NOMO-1 (cell line): Measurements from ENCODE around the gene FRAS1.
"Not testable (repeated sequence)": the region's sequence is repeated elsewhere in the genome, so short reads cannot be mapped to it uniquely, and the experiment has no call there.

ENCODE experiments used
- DNase-seq, 2 experiments: peaks; one replicate each; lab custom pipeline; 2025; ENCODE audit not compliant: unreplicated experiment in 2 of 2; lab: John Stamatoyannopoulos, UW

FRAS1 gene

GRCh38 chr4:78313754-78314120 lies 256.6 kb downstream of the FRAS1 start:
- no peak for DNase-seq

- DNase-seq, result no peak
Observed at GRCh38 chr4:78318126-78318525, 261.0 kb downstream of the FRAS1 start.

GRCh38 chr4:78320349-78320935 lies 263.3 kb downstream of the FRAS1 start:
- DNase-seq, result peak; percentile 36 to 85

DNA sequence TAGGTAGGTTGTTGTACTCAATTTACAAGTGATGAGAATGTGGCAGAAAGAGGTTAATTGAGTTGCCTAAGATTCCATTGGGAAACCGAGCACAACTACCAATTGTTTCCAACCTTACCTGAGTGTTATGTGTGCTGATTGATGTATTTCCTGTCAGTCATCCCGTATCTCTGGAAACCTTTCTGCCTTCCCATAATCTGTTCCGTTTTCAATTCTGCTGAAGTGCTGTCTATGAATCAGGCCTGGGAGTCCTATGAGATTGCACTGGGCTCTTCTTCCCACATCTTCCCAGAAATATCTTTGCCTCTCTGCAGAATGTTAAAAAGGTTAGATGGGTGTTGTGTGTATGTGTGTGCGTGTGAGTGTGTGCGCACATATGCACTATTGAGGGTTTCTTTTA lies 264.9 kb downstream of the FRAS1 start:
- no peak for DNase-seq

DNA sequence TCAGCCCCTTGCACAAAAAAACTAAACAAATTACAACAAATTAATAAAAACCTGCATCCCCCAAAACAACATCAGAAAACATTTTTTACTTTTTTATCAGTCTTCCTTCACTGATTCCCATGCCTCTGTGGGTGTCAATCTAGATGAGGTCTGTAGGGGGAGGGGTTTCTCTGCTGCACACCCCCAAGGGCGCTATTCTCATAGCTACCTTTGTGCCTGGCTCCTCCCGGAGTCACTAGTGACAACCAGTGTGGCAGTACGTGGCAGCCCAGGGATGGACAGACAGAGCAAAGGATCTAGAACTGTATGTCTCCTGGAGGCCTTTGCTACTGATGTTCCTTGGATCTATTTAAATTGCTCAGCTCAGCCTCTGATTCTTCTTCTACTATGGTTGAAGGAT lies 266.3 kb downstream of the FRAS1 start:
- no peak for DNase-seq

DNA sequence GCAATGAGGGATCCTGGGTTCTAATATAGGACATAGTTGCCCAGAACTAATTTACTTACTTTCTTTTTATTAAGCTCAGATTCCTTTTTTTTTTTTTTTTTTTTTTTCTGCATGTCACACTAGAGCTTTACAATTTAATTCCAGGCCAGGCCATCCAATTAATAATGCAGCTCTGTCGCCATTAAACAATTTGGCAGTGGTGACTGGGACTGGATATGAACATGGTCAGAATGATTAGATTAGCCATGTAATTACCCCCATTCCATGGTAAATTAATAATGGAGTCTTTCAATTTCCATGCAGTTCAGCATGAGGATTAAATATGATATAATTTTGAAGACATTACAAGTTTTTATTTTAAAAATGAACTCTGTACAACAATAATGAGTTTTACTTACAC lies 267.5 kb downstream of the FRAS1 start:
- no peak for DNase-seq

- no peak for DNase-seq
Observed at GRCh38 chr4:78325271-78326157, 268.4 kb downstream of the FRAS1 start.

GRCh38 chr4:78328591-78328990 lies 271.5 kb downstream of the FRAS1 start:
- not testable (repeated sequence) for DNase-seq

DNA sequence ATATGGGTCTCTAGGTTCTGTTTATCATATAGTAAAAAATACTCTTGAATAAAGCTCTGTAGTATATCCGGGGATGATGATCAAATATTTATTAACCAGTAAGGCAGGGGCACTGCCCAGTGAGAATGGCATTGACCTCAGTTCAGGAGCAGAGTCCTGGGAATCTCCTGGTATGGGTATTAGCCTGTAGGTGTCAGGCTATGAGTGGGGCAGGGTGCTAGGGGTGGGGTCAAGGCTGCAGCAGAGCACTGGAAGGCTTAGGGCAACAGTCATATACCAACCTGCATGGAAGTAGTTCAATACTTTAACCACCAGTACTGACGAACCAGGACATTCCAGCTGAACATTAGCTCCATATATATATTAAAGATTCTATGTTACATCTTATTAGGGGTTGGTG lies 274.1 kb downstream of the FRAS1 start:
- no peak for DNase-seq

GRCh38 chr4:78331965-78332364 lies 274.8 kb downstream of the FRAS1 start:
- no peak for DNase-seq

DNA sequence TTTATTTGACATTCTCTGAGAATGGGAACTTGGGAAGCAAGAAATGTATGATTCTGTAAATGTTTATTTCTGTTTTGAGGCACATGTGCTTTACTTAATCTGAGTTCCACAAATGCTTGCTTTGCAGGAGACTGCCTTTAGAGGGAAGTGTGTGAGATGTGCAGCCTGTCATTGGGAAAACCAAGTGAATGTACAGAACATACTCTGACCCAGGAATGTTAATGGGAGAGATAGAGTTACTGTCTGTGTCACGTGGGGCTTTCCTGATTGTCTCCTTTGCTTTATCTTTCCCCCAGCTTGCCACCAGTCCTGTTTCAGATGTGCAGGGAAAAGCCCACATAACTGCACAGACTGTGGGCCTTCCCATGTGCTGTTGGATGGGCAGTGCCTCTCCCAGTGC lies 275.9 kb downstream of the FRAS1 start:
- DNase-seq, result no peak

DNA sequence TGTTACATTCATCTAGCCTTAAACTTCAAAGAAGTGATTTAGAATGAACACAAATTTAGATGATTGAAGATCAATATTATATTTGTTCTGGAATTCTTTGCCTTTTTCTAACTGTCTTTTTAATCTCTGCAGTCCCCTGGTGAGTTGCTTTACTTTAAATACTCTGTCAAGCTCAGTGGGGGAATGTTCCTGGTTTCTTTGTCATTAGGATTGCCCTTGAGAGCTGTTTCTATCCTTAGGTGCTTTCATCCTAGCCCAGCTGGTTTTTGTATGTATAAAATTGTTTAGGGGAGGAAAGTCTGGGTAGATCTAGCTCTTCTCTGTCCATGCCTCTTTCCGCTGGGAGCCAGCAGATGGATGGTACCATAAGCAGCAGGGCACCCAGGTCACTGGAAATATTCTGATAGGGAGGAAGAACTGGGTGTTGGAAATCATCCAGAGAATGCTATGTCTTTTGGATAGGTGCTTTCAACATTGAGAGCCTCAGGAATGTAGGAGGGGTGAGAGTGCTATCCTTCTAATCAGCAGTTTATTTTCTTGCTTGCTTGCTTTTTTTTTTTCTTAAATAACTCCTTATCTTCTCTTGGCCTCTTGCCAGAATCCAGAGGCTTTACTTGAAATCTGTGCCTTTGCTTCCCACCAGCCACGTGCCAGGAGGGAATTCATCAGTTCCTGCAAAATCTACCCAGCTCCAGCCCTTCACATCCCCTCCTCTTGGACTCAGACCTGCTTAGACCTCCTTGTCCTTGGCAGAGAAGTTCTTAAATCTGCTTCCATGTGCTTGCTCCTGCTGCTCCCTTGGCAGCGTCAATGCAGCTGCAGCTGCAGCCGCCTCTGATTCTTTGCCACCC lies 279.2 kb downstream of the FRAS1 start:
- DNase-seq, result no peak

- no peak for DNase-seq
Observed at GRCh38 chr4:78337244-78338020, 280.3 kb downstream of the FRAS1 start.

- DNase-seq, result no peak
Observed at GRCh38 chr4:78342125-78342524, 285.0 kb downstream of the FRAS1 start.

DNA sequence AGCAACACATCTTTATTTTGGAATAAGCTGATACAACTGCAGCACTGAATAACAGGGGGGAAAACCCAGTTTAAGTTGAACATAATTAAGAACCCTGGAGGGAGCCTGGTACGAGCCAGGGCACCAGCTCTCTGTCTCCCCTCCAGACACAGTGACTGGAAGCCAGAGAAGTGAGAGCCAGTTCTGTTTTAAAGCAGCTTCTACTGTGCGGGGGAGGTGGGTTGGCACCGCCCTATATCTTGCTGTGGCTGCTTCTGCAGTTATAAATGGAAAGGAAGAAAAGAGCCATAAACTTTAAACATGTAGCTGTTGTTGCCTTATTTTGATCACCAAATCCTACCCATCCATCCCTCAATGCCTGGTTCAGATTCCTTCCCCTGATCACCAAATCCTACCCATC lies 286.6 kb downstream of the FRAS1 start:
- no peak for DNase-seq

DNA sequence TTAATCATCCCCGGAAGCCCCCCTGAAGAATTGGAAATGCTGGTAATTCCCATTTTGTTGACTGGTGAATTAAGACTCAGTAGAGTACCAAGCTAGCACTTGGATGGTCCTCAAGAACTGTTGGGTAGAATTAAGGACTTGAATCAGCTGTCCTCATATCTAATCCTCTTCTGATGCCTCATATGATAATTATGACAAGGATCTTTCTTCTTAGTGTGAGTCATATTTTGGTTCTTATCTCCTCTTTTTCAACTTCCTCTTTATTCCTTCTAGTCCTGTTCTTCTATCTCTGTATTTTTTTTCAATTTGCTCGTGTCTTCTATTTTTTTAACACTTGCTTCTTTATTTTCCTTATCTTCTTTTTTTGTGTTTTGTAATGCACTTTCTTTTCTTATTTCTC lies 288.1 kb downstream of the FRAS1 start:
- peak in 1 of 2 experiments; percentile 25 for DNase-seq

DNA sequence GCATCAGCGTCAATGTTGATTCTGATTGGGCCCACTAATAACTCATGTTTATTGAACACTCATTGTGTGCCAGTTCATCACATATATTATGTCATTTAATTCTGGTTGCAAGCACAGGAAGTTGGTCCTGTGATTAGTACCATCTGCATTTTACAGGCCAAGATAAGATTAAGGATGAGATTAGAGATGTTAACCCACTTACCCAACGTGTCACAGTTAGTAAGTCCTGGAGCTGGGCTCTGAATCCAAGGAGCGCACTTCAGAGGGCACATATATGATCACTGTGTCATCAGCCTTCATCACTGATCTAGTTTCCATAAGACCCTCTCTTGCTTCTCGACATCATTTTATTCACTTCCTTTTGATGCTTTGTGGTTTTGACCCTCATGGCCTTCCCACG lies 289.1 kb downstream of the FRAS1 start:
- DNase-seq, result no peak

- no peak for DNase-seq
Observed at GRCh38 chr4:78347527-78347926, 290.4 kb downstream of the FRAS1 start.

- DNase-seq, result no peak
Observed at GRCh38 chr4:78353921-78354320, 296.8 kb downstream of the FRAS1 start.

- no peak for DNase-seq
Observed at GRCh38 chr4:78354782-78355181, 297.7 kb downstream of the FRAS1 start.

DNA sequence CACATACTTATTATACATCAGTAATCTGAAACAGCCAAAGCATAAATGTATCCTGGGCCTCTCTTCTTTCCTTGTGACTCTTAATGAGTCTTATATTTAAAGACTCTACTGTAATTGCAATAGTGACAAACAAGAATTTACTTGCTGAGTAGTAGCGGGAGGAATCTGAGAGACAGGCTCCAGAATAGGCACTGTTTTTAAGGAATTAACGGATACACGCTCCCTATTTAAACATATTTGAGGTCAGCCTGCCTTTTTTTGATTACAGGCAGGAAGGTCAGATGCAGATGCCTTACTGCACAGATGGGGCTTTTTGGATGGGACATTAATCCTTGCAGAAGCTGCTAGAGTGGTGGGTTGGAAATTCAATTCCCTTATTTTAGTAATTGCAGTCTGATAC lies 298.2 kb downstream of the FRAS1 start:
- DNase-seq, result no peak
